ENCODE measurements around the gene SNX30. TPM values are rescaled to one million over a fixed set of nuclear protein-coding genes. Genes with fewer than 3 reads are reported as not detected.

Gene SNX30
- total RNA-seq, 2 donors from 2014 or later, result 6.3 to 38.7 TPM

- Histone ChIP-seq H3K4me3 (no peak overlapping the region), H3K4me1 (replicated peaks) (no peaks in the 10 kb centered on the region), H3K36me3 (no peaks in the 10 kb centered on the region), H3K9me3 (no peaks in the 10 kb centered on the region), H3K27ac (no peak overlapping the region), H3K27me3 (replicated peaks; ENCODE audit: insufficient read depth) (no peaks in the 10 kb centered on the region)
- TF ChIP-seq POLR2A (IDR thresholded peaks at IDR 0.05) (no peak), POLR2AphosphoS5 (IDR thresholded peaks at IDR 0.05) (no peak)
- TF ChIP-seq, protein P1, sequence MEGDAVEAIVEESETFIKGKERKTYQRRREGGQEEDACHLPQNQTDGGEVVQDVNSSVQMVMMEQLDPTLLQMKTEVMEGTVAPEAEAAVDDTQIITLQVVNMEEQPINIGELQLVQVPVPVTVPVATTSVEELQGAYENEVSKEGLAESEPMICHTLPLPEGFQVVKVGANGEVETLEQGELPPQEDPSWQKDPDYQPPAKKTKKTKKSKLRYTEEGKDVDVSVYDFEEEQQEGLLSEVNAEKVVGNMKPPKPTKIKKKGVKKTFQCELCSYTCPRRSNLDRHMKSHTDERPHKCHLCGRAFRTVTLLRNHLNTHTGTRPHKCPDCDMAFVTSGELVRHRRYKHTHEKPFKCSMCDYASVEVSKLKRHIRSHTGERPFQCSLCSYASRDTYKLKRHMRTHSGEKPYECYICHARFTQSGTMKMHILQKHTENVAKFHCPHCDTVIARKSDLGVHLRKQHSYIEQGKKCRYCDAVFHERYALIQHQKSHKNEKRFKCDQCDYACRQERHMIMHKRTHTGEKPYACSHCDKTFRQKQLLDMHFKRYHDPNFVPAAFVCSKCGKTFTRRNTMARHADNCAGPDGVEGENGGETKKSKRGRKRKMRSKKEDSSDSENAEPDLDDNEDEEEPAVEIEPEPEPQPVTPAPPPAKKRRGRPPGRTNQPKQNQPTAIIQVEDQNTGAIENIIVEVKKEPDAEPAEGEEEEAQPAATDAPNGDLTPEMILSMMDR (IDR thresholded peaks at IDR 0.05), result no peak
- intact Hi-C loops (cut with DNase I), result no loop called here
- DNase-seq (ENCODE audit: low spot score), result no peak
- WGBS, result 85% methylated on average over 13 of the region's 13 CpGs
Measured at GRCh38 chr9:112848316-112849151, 98.0 kb downstream of the SNX30 start.

DNA sequence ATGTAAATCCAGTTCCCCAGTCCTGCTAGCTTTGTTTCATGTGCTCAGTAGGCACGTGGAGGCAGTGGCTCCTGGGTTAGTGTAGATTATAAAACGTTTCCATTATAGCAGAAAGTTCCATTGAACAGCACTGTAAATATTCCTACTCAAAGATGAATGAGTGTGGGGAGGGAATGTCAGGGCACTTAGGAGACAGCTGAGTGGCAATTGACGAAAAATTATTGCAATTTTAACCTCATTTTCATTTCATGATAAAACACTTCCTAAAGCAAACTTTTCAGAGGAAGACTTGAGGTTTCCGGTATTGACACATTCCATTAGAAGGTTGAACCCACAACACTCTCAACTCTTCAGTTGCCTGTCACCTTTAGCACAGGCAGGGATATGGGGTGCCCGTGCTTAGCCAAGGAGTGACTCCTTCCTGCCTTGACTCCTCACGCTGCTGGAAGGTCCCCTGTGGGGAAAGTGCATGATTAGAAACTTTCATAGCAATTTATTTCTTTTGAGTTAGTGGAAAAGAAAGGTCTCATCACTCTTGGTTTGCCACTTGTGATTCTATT lies 98.9 kb downstream of the SNX30 start:
- no peaks in the 10 kb centered on the region for H3K4me1 ChIP-seq (replicated peaks)
- H3K27ac ChIP-seq, result no peak overlapping the region
- no peaks in the 10 kb centered on the region for H3K9me3 ChIP-seq
- intact Hi-C loops (cut with DNase I), result no loop called here
- DNase-seq (ENCODE audit: low spot score), result no peak
- WGBS, result 74% methylated on average over 6 of the region's 6 CpGs
- TF ChIP-seq, protein P1 (IDR thresholded peaks at IDR 0.05), result no peak
- TF ChIP-seq POLR2AphosphoS5 (IDR thresholded peaks at IDR 0.05) (no peak), POLR2A (IDR thresholded peaks at IDR 0.05) (no peak)
- no peak overlapping the region for H3K4me3 ChIP-seq
- no peaks in the 10 kb centered on the region for H3K36me3 ChIP-seq
- no peaks in the 10 kb centered on the region for H3K27me3 ChIP-seq (replicated peaks; ENCODE audit: insufficient read depth)

- DNase-seq (ENCODE audit: low spot score), result no peak
- Histone ChIP-seq H3K4me3 (no peak overlapping the region), H3K36me3 (no peaks in the 10 kb centered on the region), H3K27me3 (replicated peaks; ENCODE audit: insufficient read depth) (no peaks in the 10 kb centered on the region), H3K4me1 (replicated peaks) (no peaks in the 10 kb centered on the region), H3K9me3 (no peaks in the 10 kb centered on the region), H3K27ac (no peak overlapping the region)
- WGBS, result 93% methylated on average over 6 of the region's 6 CpGs
- intact Hi-C loops (cut with DNase I), result no loop called here
- TF ChIP-seq, protein P1 (IDR thresholded peaks at IDR 0.05), result no peak
- TF ChIP-seq POLR2A (IDR thresholded peaks at IDR 0.05), result no peak
- TF ChIP-seq POLR2AphosphoS5 (IDR thresholded peaks at IDR 0.05), result no peak
Measured at GRCh38 chr9:112850840-112851239, 100.3 kb downstream of the SNX30 start.

DNA sequence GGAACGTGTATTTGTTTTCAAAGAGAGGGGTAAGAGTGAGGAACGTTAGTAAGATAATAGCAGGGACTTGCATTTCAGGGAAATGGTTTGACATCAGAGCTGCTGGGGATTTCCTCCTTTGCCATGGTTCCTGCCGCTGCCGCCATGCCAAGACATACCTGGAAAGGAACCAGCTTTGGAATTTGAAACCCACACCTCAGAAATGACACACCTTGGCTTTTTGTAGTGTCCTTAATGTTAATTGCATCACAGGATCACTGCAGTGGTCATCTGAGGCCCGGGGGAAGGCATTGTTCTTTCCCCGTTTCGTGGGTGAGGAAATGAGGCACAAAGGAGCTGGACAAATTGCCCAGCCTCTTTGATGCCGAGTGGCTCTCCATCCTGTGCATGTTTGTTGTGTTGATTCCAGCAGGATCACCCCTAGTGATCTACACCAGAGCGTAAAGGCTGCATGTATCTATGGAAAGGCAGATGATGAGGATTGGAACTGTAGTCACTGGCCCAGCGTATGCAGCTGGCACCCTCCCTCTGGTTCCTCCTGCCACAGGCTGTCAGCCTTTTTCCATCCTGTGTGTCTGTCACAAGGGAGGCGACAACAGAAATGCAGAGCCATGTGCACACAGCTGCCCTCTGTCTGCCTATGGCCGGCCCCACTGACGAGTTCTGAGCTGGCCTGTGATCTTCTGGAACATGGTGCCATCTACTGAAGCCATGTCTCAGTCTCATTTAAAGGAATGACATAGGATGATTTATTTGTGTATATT lies 102.4 kb downstream of the SNX30 start:
- intact Hi-C loops (cut with DNase I), result no loop called here
- Histone ChIP-seq H3K36me3 (no peaks in the 10 kb centered on the region), H3K4me1 (replicated peaks) (no peaks in the 10 kb centered on the region), H3K9me3 (no peaks in the 10 kb centered on the region), H3K4me3 (no peak overlapping the region), H3K27me3 (replicated peaks; ENCODE audit: insufficient read depth) (no peaks in the 10 kb centered on the region), H3K27ac (no peak overlapping the region)
- TF ChIP-seq, protein P1 (IDR thresholded peaks at IDR 0.05), result no peak
- no peak for TF ChIP-seq POLR2AphosphoS5 (IDR thresholded peaks at IDR 0.05)
- TF ChIP-seq POLR2A (IDR thresholded peaks at IDR 0.05), result no peak
- 54% methylated on average over 13 of the region's 13 CpGs for WGBS
- DNase-seq (ENCODE audit: low spot score), result no peak

Data from prostate gland (tissue), 2 donors.